NK-92 (cell line): ENCODE results near the gene KRTAP10-9.
"Not testable (repeated sequence)": the region's sequence is repeated elsewhere in the genome, so short reads cannot be mapped to it uniquely, and the experiment has no call there.

Experiments used
- DNase-seq: peaks from one replicate; lab custom pipeline; 2025; ENCODE audit not compliant: unreplicated experiment; lab: John Stamatoyannopoulos, UW

KRTAP10-9 gene

GRCh38 chr21:44626673-44627143 is at the start of gene KRTAP10-9:
Gene KRTAP10-9 (plus strand): TSS chr21:44627093. CDS start chr21:44627172, 79 bp downstream.
- DNase-seq, result no peak

GRCh38 chr21:44578371-44579055 is 48.4 kb upstream of the KRTAP10-9 start:
- DNase-seq, result no peak

GRCh38 chr21:44579056-44579832 is 47.6 kb upstream of the KRTAP10-9 start:
- DNase-seq, result no peak

GRCh38 chr21:44579833-44580144 is 47.1 kb upstream of the KRTAP10-9 start:
- no peak for DNase-seq

GRCh38 chr21:44580231-44580821 is 46.6 kb upstream of the KRTAP10-9 start, which contains the start of gene KRTAP10-5:
Gene KRTAP10-5 (minus strand): TSS chr21:44580604. CDS start chr21:44580578, 26 bp downstream.
- DNase-seq, result not testable (repeated sequence)

GRCh38 chr21:44581158-44581557 is 45.7 kb upstream of the KRTAP10-9 start:
- DNase-seq, result no peak

GRCh38 chr21:44582055-44582454 is 44.8 kb upstream of the KRTAP10-9 start:
- DNase-seq, result no peak

- DNase-seq, result no peak
These were observed 43.6 kb upstream of the KRTAP10-9 start for GRCh38 chr21:44583089-44583799.

- DNase-seq, result no peak
These were observed 43.1 kb upstream of the KRTAP10-9 start for GRCh38 chr21:44583800-44584147.

- no peak for DNase-seq
These were observed 41.0 kb upstream of the KRTAP10-9 start for GRCh38 chr21:44585892-44586291.

GRCh38 chr21:44589094-44589493 is 37.8 kb upstream of the KRTAP10-9 start:
- DNase-seq, result no peak

GRCh38 chr21:44589586-44590305 is 37.1 kb upstream of the KRTAP10-9 start:
- DNase-seq, result no peak

- DNase-seq, result no peak
These were observed 36.6 kb upstream of the KRTAP10-9 start for GRCh38 chr21:44590311-44590721.

- DNase-seq, result not testable (repeated sequence)
These were observed 35.7 kb upstream of the KRTAP10-9 start for GRCh38 chr21:44590897-44591800.

GRCh38 chr21:44591801-44592130 is 35.1 kb upstream of the KRTAP10-9 start:
- DNase-seq, result not testable (repeated sequence)

- no peak for DNase-seq
These were observed 34.2 kb upstream of the KRTAP10-9 start, which contains the start of gene KRTAP10-6 for GRCh38 chr21:44592446-44593311. Gene KRTAP10-6 (minus strand): TSS chr21:44592505. CDS start chr21:44592484, 21 bp downstream.

- no peak for DNase-seq
These were observed 33.1 kb upstream of the KRTAP10-9 start for GRCh38 chr21:44593598-44594405.

GRCh38 chr21:44594406-44594916 is 32.4 kb upstream of the KRTAP10-9 start:
- DNase-seq, result no peak
